GM12891 (cell line): ENCODE data around the gene LRIT2.

Source experiments
- PAX5 ChIP-seq: IDR thresholded peaks from 2 replicates; pipeline ENCODE4 v1.6.1; 2011; ENCODE audit warnings: low read length, moderate library complexity, mild to moderate bottlenecking; ENCODE audit not compliant: insufficient read depth, severe bottlenecking
- POLR2A ChIP-seq: IDR thresholded peaks from 2 replicates; pipeline ENCODE4 v1.6.1; 2011; ENCODE audit warnings: low read depth, low read length, control low read depth
- POLR2AphosphoS5 ChIP-seq: IDR thresholded peaks from 2 replicates; pipeline ENCODE4 v1.6.1; 2011; ENCODE audit warnings: low read depth, low read length, control low read depth
- POU2F2 ChIP-seq: IDR thresholded peaks from 2 replicates; pipeline ENCODE4 v1.6.1; 2011; ENCODE audit warnings: low read depth, mild to moderate bottlenecking, control low read depth, low read length, moderate library complexity
- SPI1 ChIP-seq: IDR thresholded peaks from 2 replicates; pipeline ENCODE4 v1.6.1; 2011; ENCODE audit warnings: low read depth, low read length, control low read depth
- TAF1 ChIP-seq: IDR thresholded peaks from 2 replicates; pipeline ENCODE4 v1.6.1; 2011; ENCODE audit warnings: low read depth, low read length, control low read depth

- TF ChIP-seq POLR2AphosphoS5 (no peak), POLR2A (no peak), TAF1 (no peak), PAX5 (no peak), SPI1 (no peak), POU2F2 (no peak)
These were observed 38.4 kb upstream of the LRIT2 start for GRCh38 chr10:84263716-84264115.
